HG03521 (cell line): ENCODE results near the gene SRD5A3.

Experiments used
- ATAC-seq: cut with Tn5 transposase; IDR thresholded peaks from one replicate; pipeline ENCODE4 v1.9.1; 2021; ENCODE audit warnings: mild to moderate bottlenecking, moderate library complexity; ENCODE audit not compliant: unreplicated experiment

The SRD5A3 gene

DNA sequence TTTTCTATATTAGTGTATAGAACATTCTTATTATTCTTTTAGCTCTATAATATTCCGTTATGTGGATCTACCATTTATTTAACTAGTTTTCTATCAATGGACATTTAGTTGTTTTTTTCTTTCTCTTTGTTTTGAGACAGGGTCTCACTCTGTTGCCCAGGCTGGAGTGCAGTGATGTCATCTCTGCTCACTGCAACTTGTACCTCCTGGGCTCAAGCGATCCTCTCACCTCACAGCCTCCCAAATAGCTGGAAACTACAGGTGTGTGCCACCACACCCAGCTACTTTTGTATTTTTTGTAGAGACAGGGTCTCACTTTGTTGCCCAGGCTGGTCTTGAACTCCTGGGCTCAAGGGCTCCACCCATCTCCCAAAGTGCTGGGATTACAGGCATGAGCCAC lies 60.5 kb downstream of the SRD5A3 start:
- ATAC-seq, result no peak

DNA sequence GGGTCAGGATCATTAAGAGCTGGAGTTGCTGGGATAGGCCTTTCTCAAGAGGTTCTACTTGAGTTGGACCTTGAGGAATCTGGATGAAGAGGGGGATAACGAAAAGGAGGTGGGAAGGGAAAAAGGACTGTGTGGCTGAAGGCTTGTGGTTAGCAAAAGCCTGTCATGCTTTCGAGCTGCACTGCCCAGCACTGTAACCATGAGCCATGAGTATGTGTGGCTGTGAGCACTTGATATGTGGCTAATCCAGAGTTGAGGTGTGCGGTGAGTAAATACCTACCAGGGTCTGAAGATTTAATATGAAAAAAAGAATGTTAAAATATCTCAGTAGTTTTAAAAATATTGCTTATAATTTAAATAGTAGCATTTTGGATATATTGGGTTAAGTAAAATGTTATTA lies 61.1 kb downstream of the SRD5A3 start:
- ATAC-seq, result no peak

DNA sequence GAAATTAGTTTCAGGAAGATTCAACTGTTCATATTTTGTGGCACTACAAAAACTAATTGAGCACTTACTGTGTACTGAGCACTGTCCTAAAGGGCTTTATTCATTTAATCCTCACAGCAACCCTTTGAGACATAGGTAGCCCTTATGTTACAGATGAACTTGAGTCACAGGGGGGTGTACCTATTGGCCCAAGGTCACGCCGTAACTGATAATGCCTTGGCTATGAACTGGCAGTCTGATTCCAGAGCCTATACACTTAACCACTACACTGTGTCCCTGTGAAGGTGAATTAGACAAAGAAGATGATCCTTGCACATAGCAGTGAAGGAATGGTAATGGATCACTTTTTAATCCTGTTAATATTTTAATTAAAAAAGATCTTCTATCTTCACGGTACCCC lies 61.7 kb downstream of the SRD5A3 start:
- ATAC-seq, result no peak

GRCh38 chr4:55409468-55410171 lies 63.6 kb downstream of the SRD5A3 start:
- ATAC-seq, result peak; percentile 73

GRCh38 chr4:55410431-55410830 lies 64.4 kb downstream of the SRD5A3 start:
- no peak for ATAC-seq

- no peak for ATAC-seq
These were observed 65.6 kb downstream of the SRD5A3 start for GRCh38 chr4:55411621-55412020.

DNA sequence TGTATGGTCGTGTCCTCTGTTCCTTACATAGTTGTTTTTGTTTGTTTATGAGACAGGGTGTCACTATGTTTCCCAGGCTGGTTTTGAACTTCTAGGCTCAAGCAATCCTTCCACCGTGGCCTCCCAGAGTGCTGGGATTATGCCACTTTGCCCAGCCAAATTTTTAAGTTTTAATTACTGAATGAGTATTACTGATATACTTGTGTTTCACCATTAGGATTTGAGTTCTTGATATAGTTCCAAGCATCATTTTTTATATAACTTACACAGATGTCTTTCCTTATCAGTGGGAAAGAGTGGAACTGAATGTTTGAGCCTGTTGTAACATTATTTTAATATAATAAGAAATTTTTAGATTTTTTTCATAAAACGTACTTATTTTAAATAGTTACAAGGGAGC lies 70.1 kb downstream of the SRD5A3 start:
- no peak for ATAC-seq
